ENCODE results near the gene FOXO3. TPM values are rescaled to one million over a fixed set of nuclear protein-coding genes. Genes with fewer than 3 reads are reported as not detected.

Gene FOXO3
- total and polyA plus RNA-seq, 2 experiments from 2014 or later: 19.7 to 36.6 TPM

- no peaks in the 10 kb centered on the region for H4K20me1 ChIP-seq (ENCODE audit: insufficient read depth)
- H3K36me3 ChIP-seq (ENCODE audit: low read depth): no peaks in the 10 kb centered on the region
- no peak overlapping the region for H3K4me3 ChIP-seq
- H3K9me3 ChIP-seq (ENCODE audit: low read depth): no peaks in the 10 kb centered on the region
- in situ Hi-C loops (cut with MboI): no loop called here
- peaks cover 62% of the 10 kb centered on the region for H3F3A ChIP-seq (ENCODE audit: insufficient read depth)
- peak; percentile 30 for DNase-seq
- H3K79me2 ChIP-seq (ENCODE audit: insufficient read depth): peaks cover 82% of the 10 kb centered on the region
- H3K4me1 ChIP-seq (ENCODE audit: insufficient read depth): peaks cover 77% of the 10 kb centered on the region
- TF ChIP-seq EZH2 (IDR thresholded peaks at IDR 0.05; ENCODE audit: insufficient read depth, poor library complexity, severe bottlenecking) (no peak), EZH2phosphoT487 (IDR thresholded peaks at IDR 0.05; ENCODE audit: insufficient read depth, low read depth) (no peak)
- no peak overlapping the region for H2AFZ ChIP-seq
- H3K27me3 ChIP-seq (replicated peaks; ENCODE audit: insufficient read depth): no peaks in the 10 kb centered on the region
- H3K9me2 ChIP-seq (ENCODE audit: insufficient read depth): no peaks in the 10 kb centered on the region
- peak overlapping the region; percentile 68 for H3K4me2 ChIP-seq (ENCODE audit: unreplicated experiment)
- peak overlapping the region; percentile 71 for H3K27ac ChIP-seq
- peak overlapping the region; percentile 43 for H3K9ac ChIP-seq
Observed at GRCh38 chr6:108652375-108652774, 91.7 kb downstream of the FOXO3 start.

DNA sequence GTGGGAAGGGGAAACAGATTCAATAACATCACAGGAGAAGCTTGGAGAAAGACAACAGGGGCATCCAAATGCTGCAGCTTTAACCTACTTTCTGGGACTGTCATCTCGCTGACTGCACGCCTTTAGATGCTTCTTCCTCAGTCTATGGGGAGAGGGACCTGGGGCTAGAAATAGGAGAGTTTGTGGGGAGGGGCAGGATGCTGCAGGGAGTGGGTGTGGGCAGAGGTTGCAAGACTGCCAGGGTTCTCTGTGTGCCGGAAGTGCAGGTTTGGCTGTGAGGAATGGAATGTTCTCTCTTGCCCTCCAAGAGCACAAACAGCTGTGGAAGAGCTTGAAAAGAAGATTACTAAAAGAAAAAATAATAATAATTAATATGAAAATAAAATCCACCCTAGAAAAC, 93.2 kb downstream of the FOXO3 start:
- in situ Hi-C loops (cut with MboI): no loop called here
- WGBS, 2 experiments (ENCODE audit: low coverage in 1 of 2, low lambda C conversion rate in 2 of 2, missing lambda C conversion rate in 2 of 2): 24% methylated on average over 3 of the region's 3 CpGs
- peak overlapping the region; percentile 19; the same call in 1 of the 2 replicates for H3K9ac ChIP-seq

DNA sequence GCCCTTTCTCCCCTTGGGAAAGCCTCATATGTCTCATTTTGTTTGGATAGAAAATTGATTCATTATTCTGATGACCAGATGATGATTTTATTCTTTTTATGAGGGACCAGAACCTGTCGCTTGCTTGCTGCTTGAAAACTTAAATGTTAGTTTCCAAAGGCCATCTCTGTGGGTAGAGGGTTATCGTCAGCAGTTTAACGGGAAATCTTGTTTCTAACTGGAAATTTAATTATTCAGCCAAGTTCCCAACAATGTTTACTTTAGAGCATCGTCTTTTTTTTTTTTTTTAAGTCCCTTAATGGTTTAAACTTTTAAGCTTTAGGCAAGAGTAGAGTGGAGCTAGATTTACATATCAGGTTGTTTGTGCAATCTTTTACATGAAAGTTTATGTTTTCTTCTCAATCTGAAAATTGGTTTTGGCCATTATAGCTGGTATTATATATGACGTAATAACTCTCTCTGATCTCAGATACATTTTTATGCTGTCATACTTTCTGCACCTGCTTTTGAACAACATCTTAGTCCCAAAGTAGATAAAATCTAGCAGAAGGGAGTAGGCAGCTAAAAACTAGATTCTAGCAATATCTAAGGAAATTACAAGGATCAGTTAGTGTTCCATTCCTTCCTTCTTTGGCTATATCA, 93.9 kb downstream of the FOXO3 start:
- no peaks in the 10 kb centered on the region for H4K20me1 ChIP-seq (ENCODE audit: insufficient read depth)
- H3K4me2 ChIP-seq (ENCODE audit: unreplicated experiment): peak overlapping the region; percentile 43
- H3K9me3 ChIP-seq (ENCODE audit: low read depth): no peaks in the 10 kb centered on the region
- DNase-seq: no peak
- no peaks in the 10 kb centered on the region for H3K27me3 ChIP-seq (replicated peaks; ENCODE audit: insufficient read depth)
- peaks cover 82% of the 10 kb centered on the region for H3K79me2 ChIP-seq (ENCODE audit: insufficient read depth)
- H3K9ac ChIP-seq: peak overlapping the region; percentile 19; the same call in 1 of the 2 replicates
- TF ChIP-seq EZH2phosphoT487 (IDR thresholded peaks at IDR 0.05; ENCODE audit: insufficient read depth, low read depth) (no peak), EZH2 (IDR thresholded peaks at IDR 0.05; ENCODE audit: insufficient read depth, poor library complexity, severe bottlenecking) (no peak)
- H3F3A ChIP-seq (ENCODE audit: insufficient read depth): peaks cover 71% of the 10 kb centered on the region
- H3K9me2 ChIP-seq (ENCODE audit: insufficient read depth): no peaks in the 10 kb centered on the region
- H2AFZ ChIP-seq: no peak overlapping the region
- in situ Hi-C loops (cut with MboI): no loop called here
- peaks cover 78% of the 10 kb centered on the region for H3K4me1 ChIP-seq (ENCODE audit: insufficient read depth)
- peak overlapping the region; percentile 3; the same call in 1 of the 2 replicates for H3K27ac ChIP-seq
- 41 to 45% methylated on average over 5 of the region's 5 CpGs for whole genome bisulfite sequencing, 2 experiments (ENCODE audit: low coverage in 1 of 2, low lambda C conversion rate in 2 of 2, missing lambda C conversion rate in 2 of 2)
- H3K36me3 ChIP-seq (ENCODE audit: low read depth): no peaks in the 10 kb centered on the region
- no peak overlapping the region for H3K4me3 ChIP-seq

More for the DNA sequence above, 93.2 kb downstream of the FOXO3 start:
- Histone ChIP-seq H3K36me3 (ENCODE audit: low read depth) (no peaks in the 10 kb centered on the region), H3K4me2 (ENCODE audit: unreplicated experiment) (peak overlapping the region; percentile 43), H3K27ac (peak overlapping the region; percentile 3; the same call in 1 of the 2 replicates), H3K27me3 (replicated peaks; ENCODE audit: insufficient read depth) (no peaks in the 10 kb centered on the region), H3K9me2 (ENCODE audit: insufficient read depth) (no peaks in the 10 kb centered on the region), H2AFZ (no peak overlapping the region), H3K79me2 (ENCODE audit: insufficient read depth) (peaks cover 82% of the 10 kb centered on the region), H3K9me3 (ENCODE audit: low read depth) (no peaks in the 10 kb centered on the region), H3F3A (ENCODE audit: insufficient read depth) (peaks cover 71% of the 10 kb centered on the region), H4K20me1 (ENCODE audit: insufficient read depth) (no peaks in the 10 kb centered on the region), H3K4me1 (ENCODE audit: insufficient read depth) (peaks cover 79% of the 10 kb centered on the region), H3K4me3 (no peak overlapping the region)
- DNase-seq: peak; percentile 51
- TF ChIP-seq EZH2 (IDR thresholded peaks at IDR 0.05; ENCODE audit: insufficient read depth, poor library complexity, severe bottlenecking) (no peak), EZH2phosphoT487 (IDR thresholded peaks at IDR 0.05; ENCODE audit: insufficient read depth, low read depth) (no peak)

GRCh38 chr6:108655806-108656651, 95.3 kb downstream of the FOXO3 start:
- Histone ChIP-seq H3K4me1 (ENCODE audit: insufficient read depth) (peaks cover 65% of the 10 kb centered on the region), H3F3A (ENCODE audit: insufficient read depth) (peaks cover 62% of the 10 kb centered on the region), H3K27ac (peak overlapping the region; percentile 62), H3K9ac (peak overlapping the region; percentile 61), H3K79me2 (ENCODE audit: insufficient read depth) (peaks cover 85% of the 10 kb centered on the region), H3K9me2 (ENCODE audit: insufficient read depth) (no peaks in the 10 kb centered on the region), H4K20me1 (ENCODE audit: insufficient read depth) (no peaks in the 10 kb centered on the region), H3K9me3 (ENCODE audit: low read depth) (no peaks in the 10 kb centered on the region), H3K36me3 (ENCODE audit: low read depth) (no peaks in the 10 kb centered on the region), H2AFZ (no peak overlapping the region), H3K4me3 (peak overlapping the region; percentile 41), H3K27me3 (replicated peaks; ENCODE audit: insufficient read depth) (no peaks in the 10 kb centered on the region), H3K4me2 (ENCODE audit: unreplicated experiment) (peak overlapping the region; percentile 56)
- TF ChIP-seq EZH2 (IDR thresholded peaks at IDR 0.05; ENCODE audit: insufficient read depth, poor library complexity, severe bottlenecking) (no peak), EZH2phosphoT487 (IDR thresholded peaks at IDR 0.05; ENCODE audit: insufficient read depth, low read depth) (no peak)
- WGBS, 2 experiments (ENCODE audit: low coverage in 1 of 2, low lambda C conversion rate in 2 of 2, missing lambda C conversion rate in 2 of 2): 28 to 29% methylated on average over 12 of the region's 12 CpGs
- in situ Hi-C loops (cut with MboI): no loop called here
- peak; percentile 84 for DNase-seq

All from GM23248 (cell line).